Natural killer cell (primary cell): ENCODE measurements around the gene PRR33. TPM values are rescaled to one million over a fixed set of nuclear protein-coding genes. Genes with fewer than 3 reads are reported as not detected.

Experiments used
- ATAC-seq, 3 donors: fragments of 150-1000 bp in 2 of 3; fragments of 200-7000 bp in 1 of 3; cut with Tn5 transposase; 1 replicate in 1 of 3; 2 replicates in 2 of 3; pipeline ENCODE4 v1.10.0; 2021; ENCODE audit warnings: mild to moderate bottlenecking in 2 of 3, moderate library complexity in 2 of 3
- DNase-seq, 2 donors: peaks; one replicate each; pipeline versions ENCODE4 v3.0.0 to v3.0.0-alpha.2; 2013 to 2021; ENCODE audit warnings: mixed read lengths in 1 of 2
- H3K27ac ChIP-seq: one replicate; pipeline ENCODE4 v1.5.1; 2013; ENCODE audit warnings: mild to moderate bottlenecking, low read length
- H3K27me3 ChIP-seq: one replicate; pipeline ENCODE4 v1.6.1; 2013; ENCODE audit warnings: low read length; ENCODE audit not compliant: control insufficient read depth, insufficient read depth
- H3K36me3 ChIP-seq: one replicate; pipeline ENCODE4 v1.6.1; 2013; ENCODE audit warnings: low read length; ENCODE audit not compliant: control insufficient read depth, insufficient read depth
- H3K4me1 ChIP-seq: one replicate; pipeline ENCODE4 v1.6.1; 2013; ENCODE audit warnings: low read length; ENCODE audit not compliant: control insufficient read depth, insufficient read depth
- H3K4me3 ChIP-seq: one replicate; pipeline ENCODE4 v1.5.1; 2013; ENCODE audit warnings: low read length
- H3K9me3 ChIP-seq: one replicate; pipeline ENCODE4 v1.6.1; 2013; ENCODE audit warnings: low read length; ENCODE audit not compliant: control insufficient read depth, insufficient read depth
- H3K27ac Mint-ChIP-seq, 2 donors: one replicate each; pipeline ENCODE4 v1.8.0; 2022; ENCODE audit warnings: mild to moderate bottlenecking in 2 of 2, mixed read lengths in 2 of 2, moderate library complexity in 1 of 2
- H3K27me3 Mint-ChIP-seq, 2 donors: one replicate each; pipeline ENCODE4 v1.8.0; 2022; ENCODE audit warnings: low read depth in 2 of 2, mixed read lengths in 2 of 2
- H3K36me3 Mint-ChIP-seq: one replicate; pipeline ENCODE4 v1.8.0; 2022; ENCODE audit warnings: mixed read lengths
- H3K4me1 Mint-ChIP-seq, 2 donors: one replicate each; pipeline ENCODE4 v1.8.0; 2022; ENCODE audit warnings: mixed read lengths in 2 of 2
- H3K4me3 Mint-ChIP-seq: one replicate; pipeline ENCODE4 v1.8.0; 2022; ENCODE audit warnings: mild to moderate bottlenecking, moderate library complexity, mixed read lengths
- H3K9me3 Mint-ChIP-seq, 2 donors: one replicate each; pipeline ENCODE4 v1.8.0; 2022; ENCODE audit warnings: mixed read lengths in 2 of 2
- WGBS: methylation state at CpG from one replicate; pipeline ENCODE4 v1.1.7; 2013; ENCODE audit warnings: missing lambda C conversion rate; ENCODE audit not compliant: insufficient coverage; 5-methylcytosine and 5-hydroxymethylcytosine counted together
- intact Hi-C: fragments of 100-400 bp; cut with micrococcal nuclease; formaldehyde crosslinking; loops from one replicate; pipeline ENCODE4 v1.14.2; 2022
- total RNA-seq, 4 donors: library from RNA; stranded (reverse); fragments of 120-200 nt in 1 of 4; gene quantifications; one replicate each; pipeline versions ENCODE4 v1.2.3 to v1.2.4, GENCODE V29; 2013 to 2022
- TF ChIP-seq, protein P1 (sequence below): fragments of 200-600 bp; IDR thresholded peaks from one replicate; pipeline ENCODE4 v1.8.0; 2022; ENCODE audit warnings: antibody characterized with exemption

Gene PRR33
- total RNA-seq, 3 donors from 2014 or later (not counting 1 experiment from before 2014, with no cell fraction given): 0.14 to 0.32 TPM; not detected in 1

- Mint-ChIP-seq H3K4me3 (no peak overlapping the region), H3K4me1 (peaks cover 4 to 24% of the 10 kb centered on the region in 2 donors), H3K27ac (no peak overlapping the region), H3K36me3 (no peaks in the 10 kb centered on the region), H3K9me3 (no peaks in the 10 kb centered on the region), H3K27me3 (peaks cover 0 to 7% of the 10 kb centered on the region in 2 donors)
- DNase-seq (no peak), ATAC-seq (no peak)
- H3K36me3 ChIP-seq: no peaks in the 10 kb centered on the region
- 78% methylated on average over 35 of the region's 35 CpGs for WGBS
- no peak overlapping the region for H3K4me3 ChIP-seq
- TF ChIP-seq, protein P1, sequence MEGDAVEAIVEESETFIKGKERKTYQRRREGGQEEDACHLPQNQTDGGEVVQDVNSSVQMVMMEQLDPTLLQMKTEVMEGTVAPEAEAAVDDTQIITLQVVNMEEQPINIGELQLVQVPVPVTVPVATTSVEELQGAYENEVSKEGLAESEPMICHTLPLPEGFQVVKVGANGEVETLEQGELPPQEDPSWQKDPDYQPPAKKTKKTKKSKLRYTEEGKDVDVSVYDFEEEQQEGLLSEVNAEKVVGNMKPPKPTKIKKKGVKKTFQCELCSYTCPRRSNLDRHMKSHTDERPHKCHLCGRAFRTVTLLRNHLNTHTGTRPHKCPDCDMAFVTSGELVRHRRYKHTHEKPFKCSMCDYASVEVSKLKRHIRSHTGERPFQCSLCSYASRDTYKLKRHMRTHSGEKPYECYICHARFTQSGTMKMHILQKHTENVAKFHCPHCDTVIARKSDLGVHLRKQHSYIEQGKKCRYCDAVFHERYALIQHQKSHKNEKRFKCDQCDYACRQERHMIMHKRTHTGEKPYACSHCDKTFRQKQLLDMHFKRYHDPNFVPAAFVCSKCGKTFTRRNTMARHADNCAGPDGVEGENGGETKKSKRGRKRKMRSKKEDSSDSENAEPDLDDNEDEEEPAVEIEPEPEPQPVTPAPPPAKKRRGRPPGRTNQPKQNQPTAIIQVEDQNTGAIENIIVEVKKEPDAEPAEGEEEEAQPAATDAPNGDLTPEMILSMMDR: no peak
- intact Hi-C loops: loop anchor here (1.0 kb wide), 1 partner anchor 22 kb away; no protein-coding TSS in a partner anchor
- H3K4me1 ChIP-seq: peaks cover 9% of the 10 kb centered on the region
- H3K27ac ChIP-seq: no peak overlapping the region
- no peaks in the 10 kb centered on the region for H3K9me3 ChIP-seq
- no peaks in the 10 kb centered on the region for H3K27me3 ChIP-seq
Observed at GRCh38 chr11:1937616-1938342, 46.1 kb upstream of the PRR33 start.

- no peak overlapping the region for H3K27ac ChIP-seq
- H3K4me3 Mint-ChIP-seq: no peak overlapping the region
- no peaks in the 10 kb centered on the region for H3K9me3 Mint-ChIP-seq
- 92% methylated on average over 34 of the region's 34 CpGs for WGBS
- H3K4me1 ChIP-seq: peaks cover 9% of the 10 kb centered on the region
- no peaks in the 10 kb centered on the region for H3K9me3 ChIP-seq
- no peak overlapping the region for H3K4me3 ChIP-seq
- intact Hi-C loops: no loop called here
- TF ChIP-seq, protein P1: no peak
- H3K27me3 Mint-ChIP-seq: peaks cover 0 to 12% of the 10 kb centered on the region in 2 donors
- H3K4me1 Mint-ChIP-seq: peaks cover 4 to 24% of the 10 kb centered on the region in 2 donors
- no peak overlapping the region for H3K27ac Mint-ChIP-seq
- no peaks in the 10 kb centered on the region for H3K36me3 ChIP-seq
- H3K27me3 ChIP-seq: no peaks in the 10 kb centered on the region
- DNase-seq (peak in 1 of 2 donors; percentile 15), ATAC-seq (no peak)
- H3K36me3 Mint-ChIP-seq: no peaks in the 10 kb centered on the region
Observed at GRCh38 chr11:1936781-1937615, 45.3 kb upstream of the PRR33 start.

- Mint-ChIP-seq H3K4me3 (no peak overlapping the region), H3K9me3 (no peaks in the 10 kb centered on the region), H3K36me3 (no peaks in the 10 kb centered on the region), H3K4me1 (peaks cover 4 to 24% of the 10 kb centered on the region in 2 donors), H3K27me3 (peaks cover 0 to 18% of the 10 kb centered on the region in 2 donors), H3K27ac (no peak overlapping the region)
- Histone ChIP-seq H3K27ac (no peak overlapping the region), H3K9me3 (no peaks in the 10 kb centered on the region), H3K4me1 (peaks cover 9% of the 10 kb centered on the region), H3K27me3 (no peaks in the 10 kb centered on the region), H3K36me3 (no peaks in the 10 kb centered on the region), H3K4me3 (no peak overlapping the region)
- TF ChIP-seq, protein P1: no peak
- intact Hi-C loops: no loop called here
- peak in 1 of 2 donors; percentile 13 for DNase-seq
- no peak for ATAC-seq
- WGBS: 92% methylated on average over 34 of the region's 34 CpGs
Observed at GRCh38 chr11:1936072-1936780, 44.5 kb upstream of the PRR33 start.
